Uterus (tissue), 2 donors: ENCODE data around the gene TMEM37.

Experiments used
- CTCF ChIP-seq, 4 experiments: fragments of 200-600 bp in 2 of 4; fragments of 450-650 bp in 2 of 4; sonication (generic) in 2 of 4; IDR thresholded peaks; one replicate each; pipeline ENCODE4 v1.5.1; 2016 to 2019; ENCODE audit warnings: antibody characterized with exemption in 4 of 4, mild to moderate bottlenecking in 2 of 4, moderate library complexity in 1 of 4
- POLR2A ChIP-seq, 2 donors: fragments of 450-650 bp; IDR thresholded peaks; one replicate each; pipeline ENCODE4 v1.6.1; 2016; ENCODE audit warnings: antibody characterized with exemption in 2 of 2, mild to moderate bottlenecking in 1 of 2, moderate library complexity in 1 of 2

- no peak for TF ChIP-seq CTCF (IDR thresholded peaks at IDR 0.05)
- no peak for TF ChIP-seq POLR2A (IDR thresholded peaks at IDR 0.05)
These were observed 32.3 kb downstream of the TMEM37 start for GRCh38 chr2:119463990-119464389.
